PC-3 (cell line): ENCODE data around the gene ZNF358.

Experiments
- CTCF ChIP-seq: fragments of 300-600 bp; sonication (generic); conservative IDR thresholded peaks from 2 replicates; pipeline ENCODE4 v1.5.1; 2017; ENCODE audit warnings: antibody characterized with exemption, low read depth, mild to moderate bottlenecking, low read length
- EZH2 ChIP-seq: fragments of 300-600 bp; sonication (generic); IDR thresholded peaks from one replicate; pipeline ENCODE4 v1.6.1; 2017; ENCODE audit warnings: antibody characterized with exemption, mild to moderate bottlenecking, low read length; ENCODE audit not compliant: unreplicated experiment
- EZH2phosphoT487 ChIP-seq: fragments of 300-600 bp; sonication (generic); IDR thresholded peaks from 2 replicates; pipeline ENCODE4 v1.6.1; 2018; ENCODE audit warnings: mild to moderate bottlenecking, antibody characterized with exemption, low read length, borderline replicate concordance

- no peak for TF ChIP-seq CTCF
- TF ChIP-seq EZH2phosphoT487 = no peak
- no peak for TF ChIP-seq EZH2
These were observed 7.2 kb downstream of the ZNF358 start for GRCh38 chr19:7522923-7523667.
